K562 (cell line): ENCODE measurements around the gene CRYBG2. TPM values are rescaled to one million over a fixed set of nuclear protein-coding genes. Genes with fewer than 3 reads are reported as not detected.
A peak's percentile ranks its signal among the peaks of the same experiment; 100 is the strongest.

Experiments
- ATAC-seq: fragments of 200-7000 bp; cut with Tn5 transposase; 3 replicates; pipeline ENCODE4 v1.9.1; 2020; ENCODE audit warnings: moderate library complexity
- BruUV-seq: library from RNA; stranded (reverse); fragments of 400-500 nt; replicated peaks from 2 replicates; lab custom pipeline; 2021; lab: Mats Ljungman, UMichigan
- CTCF ChIA-PET: fragments of 300-600 bp; formaldehyde crosslinking; extraction: SDS; loops from one replicate; lab custom pipeline; 2021; ENCODE audit warnings: low intra/inter-chr PET ratio; lab: Yijun Ruan, JAX
- POLR2A ChIA-PET: fragments of 300-600, 350-650 bp; sonication (Branson Sonifier 250); formaldehyde crosslinking; extraction: SDS; loops from one replicate; lab custom pipeline; 2021; ENCODE audit warnings: antibody characterized with exemption, inconsistent platforms; lab: Yijun Ruan, JAX
- DNase-seq, 4 experiments: peaks; one replicate each; pipeline versions ENCODE4 v3.0.0 to v3.0.0-alpha.2; 2011 to 2018; ENCODE audit warnings: low spot score in 3 of 4, mixed read lengths in 3 of 4; ENCODE audit errors: extremely low read depth in 1 of 4
- FAIRE-seq: peaks from 2 replicates; lab custom pipeline; 2011; peaks lifted over from hg19 to GRCh38; lab: Jason Lieb, UNC
- H2AFZ ChIP-seq: 2 replicates; pipeline ENCODE4 v1.6.0; 2011; ENCODE audit warnings: low read depth, low read length, control low read depth, inconsistent platforms
- H3K27ac ChIP-seq: fragments of 200-600 bp; 3 replicates; pipeline ENCODE4 v1.8.0; 2011; ENCODE audit warnings: low read depth, mild to moderate bottlenecking, control low read depth, inconsistent platforms, low read length, moderate library complexity, mixed read lengths; ENCODE audit errors: extremely low read depth
- H3K27me3 ChIP-seq, 2 experiments: fragments of 300-600 bp in 1 of 2; 2 replicates in 1 of 2; 3 replicates in 1 of 2; pipeline versions ENCODE4 v1.6.0 to v1.8.0; 2011; ENCODE audit warnings: inconsistent platforms in 2 of 2, low read length in 2 of 2, mild to moderate bottlenecking in 1 of 2, mixed read lengths in 1 of 2, moderate library complexity in 1 of 2; ENCODE audit not compliant: control insufficient read depth in 2 of 2, insufficient read depth in 2 of 2
- H3K36me3 ChIP-seq: fragments of 300-600 bp; 3 replicates; pipeline ENCODE4 v1.8.0; 2011; ENCODE audit warnings: mild to moderate bottlenecking, low read length, inconsistent platforms; ENCODE audit not compliant: control insufficient read depth, insufficient read depth
- H3K4me1 ChIP-seq, 2 experiments: fragments of 200-600 bp in 1 of 2; replicated peaks in 1 of 2; 2 replicates in 1 of 2; 3 replicates in 1 of 2; pipeline versions ENCODE4 v1.5.1 to v1.8.0; 2011; ENCODE audit warnings: inconsistent platforms in 2 of 2, low read length in 2 of 2, mild to moderate bottlenecking in 1 of 2, mixed read lengths in 1 of 2, moderate library complexity in 1 of 2; ENCODE audit not compliant: control insufficient read depth in 2 of 2, insufficient read depth in 2 of 2
- H3K4me2 ChIP-seq: 2 replicates; pipeline ENCODE4 v1.6.1; 2011; ENCODE audit warnings: low read length, control low read depth, inconsistent platforms, mixed read lengths; ENCODE audit not compliant: insufficient read depth
- H3K4me3 ChIP-seq: fragments of 200-600 bp; sonication (generic), shearing (Covaris generic); 2 replicates; pipeline ENCODE4 v1.5.1; 2016; ENCODE audit warnings: control low read depth, inconsistent platforms
- H3K79me2 ChIP-seq: fragments of 200-600 bp; 3 replicates; pipeline ENCODE4 v1.8.0; 2011; ENCODE audit warnings: low read length, inconsistent platforms; ENCODE audit not compliant: control insufficient read depth, insufficient read depth
- H3K9ac ChIP-seq, 2 experiments: 2 replicates each; pipeline versions ENCODE4 v1.6.0 to v1.6.1; 2011; ENCODE audit warnings: low read depth in 2 of 2, low read length in 2 of 2, control low read depth in 1 of 2, inconsistent platforms in 1 of 2, mild to moderate bottlenecking in 1 of 2, mixed read lengths in 1 of 2; ENCODE audit not compliant: insufficient read depth in 1 of 2
- H3K9me1 ChIP-seq: one replicate; pipeline ENCODE4 v1.6.0; 2011; ENCODE audit warnings: inconsistent platforms, mild to moderate bottlenecking, low read length, moderate library complexity; ENCODE audit not compliant: control insufficient read depth, insufficient read depth
- H3K9me3 ChIP-seq: replicated peaks from 2 replicates; pipeline ENCODE4 v1.5.1; 2011; ENCODE audit warnings: low read depth, low read length, inconsistent platforms; ENCODE audit not compliant: control insufficient read depth, insufficient read depth
- H4K20me1 ChIP-seq: replicated peaks from 2 replicates; pipeline ENCODE4 v1.6.1; 2011; ENCODE audit warnings: low read length, inconsistent platforms, mixed read lengths; ENCODE audit not compliant: control insufficient read depth, insufficient read depth
- EWSR1 ChIP-seq: fragments of 450-650 bp; IDR thresholded peaks from 2 replicates; pipeline ENCODE4 v1.6.1; 2018; ENCODE audit warnings: borderline replicate concordance, mild to moderate bottlenecking, low read depth, moderate library complexity; ENCODE audit not compliant: partially characterized antibody
- GABPB1 ChIP-seq: sonication (generic); formaldehyde crosslinking; IDR thresholded peaks from 2 replicates; pipeline ENCODE4 v1.8.0; 2022; ENCODE audit warnings: mild to moderate bottlenecking, missing genetic modification reagents
- HDAC3 ChIP-seq: fragments of 450-650 bp; IDR thresholded peaks from 2 replicates; pipeline ENCODE4 v1.6.1; 2018; ENCODE audit warnings: borderline replicate concordance, mild to moderate bottlenecking, moderate library complexity; ENCODE audit not compliant: partially characterized antibody
- KDM5B ChIP-seq: fragments of 200-600 bp; sonication (generic); IDR thresholded peaks from 2 replicates; pipeline ENCODE4 v1.6.1; 2012; ENCODE audit warnings: low read depth, mild to moderate bottlenecking, moderate library complexity, low read length, control low read depth, inconsistent platforms; ENCODE audit not compliant: insufficient replicate concordance
- MBD2 ChIP-seq: sonication (generic); IDR thresholded peaks from 2 replicates; pipeline ENCODE4 v1.6.1; 2016; ENCODE audit warnings: low read depth, borderline replicate concordance
- MLLT1 ChIP-seq, 2 experiments: fragments of 450-650 bp; IDR thresholded peaks; 2 replicates each; pipeline ENCODE4 v1.6.1; 2016
- NELFE ChIP-seq: IDR thresholded peaks from 2 replicates; pipeline ENCODE4 v1.6.1; 2011; ENCODE audit warnings: mild to moderate bottlenecking; ENCODE audit not compliant: insufficient read depth, insufficient read length
- PHF21A ChIP-seq: fragments of 450-650 bp; IDR thresholded peaks from 2 replicates; pipeline ENCODE4 v1.6.1; 2017; ENCODE audit warnings: low read depth, borderline replicate concordance
- PTBP1 ChIP-seq: fragments of 200-400 bp; formaldehyde crosslinking; IDR thresholded peaks from 2 replicates; pipeline ENCODE4 v1.6.1; 2017; ENCODE audit warnings: low read depth, low read length
- SP1 ChIP-seq: sonication (generic); formaldehyde crosslinking; IDR thresholded peaks from 2 replicates; pipeline ENCODE4 v1.8.1; 2022; ENCODE audit warnings: mild to moderate bottlenecking, missing genetic modification reagents
- THRB ChIP-seq: fragments of 450-650 bp; formaldehyde crosslinking; conservative IDR thresholded peaks from 2 replicates; pipeline ENCODE4 v1.4.0; 2022; ENCODE audit warnings: mild to moderate bottlenecking, missing genetic modification characterization
- ZBTB1 ChIP-seq: sonication (generic); formaldehyde crosslinking; IDR thresholded peaks from 2 replicates; pipeline ENCODE4 v1.8.1; 2023; ENCODE audit warnings: missing genetic modification reagents, low read depth, mild to moderate bottlenecking, borderline replicate concordance
- ZNF696 ChIP-seq: fragments of 250-450 bp; sonication (Bioruptor Pico); conservative IDR thresholded peaks from 2 replicates; pipeline ENCODE4 v1.4.0; 2020; ENCODE audit warnings: mild to moderate bottlenecking, moderate library complexity
- WGBS: fragments of 100-300 bp; shearing (Covaris generic); methylation state at CpG from one replicate; pipeline ENCODE4 v1.1.6; 2016; ENCODE audit warnings: low coverage, mixed read lengths; ENCODE audit not compliant: insufficient coverage; ENCODE audit errors: missing lambda C conversion rate; 5-methylcytosine and 5-hydroxymethylcytosine counted together
- in situ Hi-C: fragments of 300-500 bp; cut with MboI; formaldehyde crosslinking; loops from 4 replicates; pipeline ENCODE4 v1.15.0; 2018; ENCODE audit warnings: inconsistent platforms, mixed read lengths
- intact Hi-C: fragments of 100-400 bp; cut with micrococcal nuclease; formaldehyde crosslinking; loops from 2 replicates; pipeline ENCODE4 v1.14.2; 2022
- polyA plus RNA-seq, 8 experiments: library from polyadenylated mRNA; depleted of rRNA in 4 of 8; stranded (reverse) in 5 of 8; unstranded in 3 of 8; fragments of >200 nt; fragmentation: Nextera tagmentation in 2 of 8; fragmentation: Illumina TruSeq in 1 of 8; extraction: Ambion mirVana in 2 of 8; extraction: Trizol in 1 of 8; gene quantifications; 2 replicates each; pipeline versions ENCODE4 v1.2.1 to v1.2.3, GENCODE V29; 2011 to 2014; ENCODE audit warnings: inconsistent platforms in 1 of 8, missing spikeins in 1 of 8
- total RNA-seq, 7 experiments: library from RNA; depleted of rRNA in 6 of 7; stranded (reverse); fragments of >200 nt in 6 of 7; fragmentation: Illumina TruSeq in 2 of 7; extraction: Trizol in 2 of 7; gene quantifications; 2 replicates each; pipeline versions ENCODE4 v1.2.1 to v1.2.3, GENCODE V29; 2011 to 2021; ENCODE audit warnings: low replicate concordance in 1 of 7
- TF ChIP-seq, protein P1 (sequence below): fragments of 450-650 bp; IDR thresholded peaks from 2 replicates; pipeline ENCODE4 v1.6.1; 2016; ENCODE audit warnings: mild to moderate bottlenecking

The CRYBG2 gene
- total and polyA plus RNA-seq, 9 of the 15 experiments (the other 6 are each of a cell fraction or from before 2014, with no cell fraction given): 0.39 to 8.5 (median 3.7) TPM

- Histone ChIP-seq H3K4me1 (peaks cover 28 to 38% of the 10 kb centered on the region in 2 experiments), H3K9ac (peak overlapping the region; percentile 72 to 99)
- TF ChIP-seq THRB (CRISPR knock-in tag) (0 out of 2 replicates have a peak, but pooled peaks have one; percentile 60), KDM5B (no peak), EWSR1 (no peak), MLLT1 (IDR thresholded peaks at IDR 0.05) (no peak), ZBTB1 (CRISPR knock-in tag) (0 out of 2 replicates have a peak, but pooled peaks have one; percentile 13), PTBP1 (no peak), GABPB1 (CRISPR knock-in tag) (no peak), SP1 (CRISPR knock-in tag) (0 out of 2 replicates have a peak, but pooled peaks have one; percentile 18), HDAC3 (no peak), MBD2 (no peak), PHF21A (no peak), ZNF696 (CRISPR knock-in tag) (no peak), NELFE (no peak)
- TF ChIP-seq, protein P1, sequence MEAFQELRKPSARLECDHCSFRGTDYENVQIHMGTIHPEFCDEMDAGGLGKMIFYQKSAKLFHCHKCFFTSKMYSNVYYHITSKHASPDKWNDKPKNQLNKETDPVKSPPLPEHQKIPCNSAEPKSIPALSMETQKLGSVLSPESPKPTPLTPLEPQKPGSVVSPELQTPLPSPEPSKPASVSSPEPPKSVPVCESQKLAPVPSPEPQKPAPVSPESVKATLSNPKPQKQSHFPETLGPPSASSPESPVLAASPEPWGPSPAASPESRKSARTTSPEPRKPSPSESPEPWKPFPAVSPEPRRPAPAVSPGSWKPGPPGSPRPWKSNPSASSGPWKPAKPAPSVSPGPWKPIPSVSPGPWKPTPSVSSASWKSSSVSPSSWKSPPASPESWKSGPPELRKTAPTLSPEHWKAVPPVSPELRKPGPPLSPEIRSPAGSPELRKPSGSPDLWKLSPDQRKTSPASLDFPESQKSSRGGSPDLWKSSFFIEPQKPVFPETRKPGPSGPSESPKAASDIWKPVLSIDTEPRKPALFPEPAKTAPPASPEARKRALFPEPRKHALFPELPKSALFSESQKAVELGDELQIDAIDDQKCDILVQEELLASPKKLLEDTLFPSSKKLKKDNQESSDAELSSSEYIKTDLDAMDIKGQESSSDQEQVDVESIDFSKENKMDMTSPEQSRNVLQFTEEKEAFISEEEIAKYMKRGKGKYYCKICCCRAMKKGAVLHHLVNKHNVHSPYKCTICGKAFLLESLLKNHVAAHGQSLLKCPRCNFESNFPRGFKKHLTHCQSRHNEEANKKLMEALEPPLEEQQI: no peak
Observed at GRCh38 chr1:26305667-26306289, 48.2 kb downstream of the CRYBG2 start.

More at GRCh38 chr1:26305667-26306289, 48.2 kb downstream of the CRYBG2 start:
- BruUV-seq: TSS peak; percentile 86
- Histone ChIP-seq H3K79me2 (peaks cover 13% of the 10 kb centered on the region; the same call in 2 of the 3 replicates), H2AFZ (peak overlapping the region; percentile 88), H3K27ac (peak overlapping the region; percentile 57), H4K20me1 (no peaks in the 10 kb centered on the region), H3K4me2 (peak overlapping the region; percentile 89), H3K9me1 (no peaks in the 10 kb centered on the region), H3K36me3 (peaks cover 4% of the 10 kb centered on the region; the same call in 1 of the 3 replicates), H3K4me3 (peak overlapping the region; percentile 77), H3K9me3 (no peaks in the 10 kb centered on the region), H3K27me3 (no peaks in the 10 kb centered on the region)
- ATAC-seq (no peak), FAIRE-seq (no peak), DNase-seq (peak in 1 of 4 experiments; percentile 26)
- 16% methylated on average over 8 of the region's 8 CpGs for WGBS
- in situ Hi-C loops: no loop called here
- POLR2A ChIA-PET: interaction anchor here (0.6 kb wide), 1 partner anchor 41 kb away, joined by 3 read pairs; no protein-coding TSS in a partner anchor
- CTCF ChIA-PET: no interaction called here
- intact Hi-C loops: no loop called here
